Left renal cortex interstitium (tissue), 4 donors: Measurements from ENCODE around the gene PRKCH. TPM values are rescaled to one million over a fixed set of nuclear protein-coding genes. Genes with fewer than 3 reads are reported as not detected.
A peak's percentile ranks its signal among the peaks of the same experiment; 100 is the strongest.

Experiments
- DNase-seq, 4 donors: peaks; one replicate each; pipeline ENCODE4 v3.0.0-alpha.2; 2013; ENCODE audit warnings: low read depth in 4 of 4, low spot score in 2 of 4, missing footprints in 1 of 4
- polyA plus RNA-seq, 4 donors: library from polyadenylated mRNA; unstranded; fragments of 120-200 nt; gene quantifications; one replicate each; pipeline ENCODE4 v1.2.1, GENCODE V29; 2013; ENCODE audit not compliant: insufficient read length in 4 of 4

The PRKCH gene
- polyA plus RNA-seq, 4 donors, result 14.3 to 20.1 (median 16.6) TPM

- peak; percentile 63 to 84 (median 82) for DNase-seq
Observed at GRCh38 chr14:61561657-61562276, 240.4 kb downstream of the PRKCH start.

- DNase-seq, result no peak
Observed at GRCh38 chr14:61562321-61563161, 241.2 kb downstream of the PRKCH start.

- no peak for DNase-seq
Observed at GRCh38 chr14:61563162-61563511, 241.8 kb downstream of the PRKCH start.

- no peak for DNase-seq
Observed at GRCh38 chr14:61563880-61564617, 242.7 kb downstream of the PRKCH start.

GRCh38 chr14:61564618-61565091, 243.3 kb downstream of the PRKCH start:
- DNase-seq, result no peak

- no peak for DNase-seq
Observed at GRCh38 chr14:61565181-61565580, 243.8 kb downstream of the PRKCH start.

- no peak for DNase-seq
Observed at GRCh38 chr14:61565836-61566536, 244.6 kb downstream of the PRKCH start.

- no peak for DNase-seq
Observed at GRCh38 chr14:61566537-61567225, 245.3 kb downstream of the PRKCH start.

- no peak for DNase-seq
Observed at GRCh38 chr14:61567838-61568571, 246.6 kb downstream of the PRKCH start.

GRCh38 chr14:61568572-61569011, 247.2 kb downstream of the PRKCH start:
- no peak for DNase-seq

GRCh38 chr14:61569308-61569707, 247.9 kb downstream of the PRKCH start:
- DNase-seq, result no peak

GRCh38 chr14:61569812-61570548, 248.6 kb downstream of the PRKCH start:
- DNase-seq, result no peak

- no peak for DNase-seq
Observed at GRCh38 chr14:61570549-61571290, 249.3 kb downstream of the PRKCH start.

GRCh38 chr14:61571917-61572316, 250.5 kb downstream of the PRKCH start:
- DNase-seq, result no peak

GRCh38 chr14:61573321-61573720, 251.9 kb downstream of the PRKCH start:
- no peak for DNase-seq

- DNase-seq, result no peak
Observed at GRCh38 chr14:61573748-61574513, 252.6 kb downstream of the PRKCH start.

GRCh38 chr14:61574514-61574807, 253.1 kb downstream of the PRKCH start:
- no peak for DNase-seq
